Measurements from ENCODE around the gene KATNBL1. TPM values are rescaled to one million over a fixed set of nuclear protein-coding genes. Genes with fewer than 3 reads are reported as not detected.

Gene KATNBL1
- total RNA-seq, 1 donor from 2014 or later, result 35.5 TPM

DNA sequence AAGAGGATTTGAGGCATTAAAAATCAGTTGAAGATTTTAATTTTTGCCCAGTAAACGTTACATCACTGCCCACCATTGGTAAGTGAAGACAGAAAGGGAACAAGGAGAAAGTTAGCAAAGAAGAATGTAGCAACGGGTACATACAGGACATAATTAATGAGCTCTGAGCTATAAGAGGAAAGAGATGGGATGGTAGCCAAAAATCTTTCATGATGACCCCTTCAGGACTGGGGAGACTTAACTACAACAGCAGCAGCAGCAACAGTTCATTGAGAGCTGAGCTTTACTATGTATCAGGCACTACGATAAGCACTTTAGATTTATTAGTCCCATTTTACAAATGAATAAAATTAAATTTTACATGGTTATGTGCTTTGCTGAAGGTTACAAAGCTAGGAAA, 33.3 kb upstream of the KATNBL1 start:
- H3K4me3 ChIP-seq (ENCODE audit: low read depth, low read length), result no peak overlapping the region
- TF ChIP-seq, protein P1, sequence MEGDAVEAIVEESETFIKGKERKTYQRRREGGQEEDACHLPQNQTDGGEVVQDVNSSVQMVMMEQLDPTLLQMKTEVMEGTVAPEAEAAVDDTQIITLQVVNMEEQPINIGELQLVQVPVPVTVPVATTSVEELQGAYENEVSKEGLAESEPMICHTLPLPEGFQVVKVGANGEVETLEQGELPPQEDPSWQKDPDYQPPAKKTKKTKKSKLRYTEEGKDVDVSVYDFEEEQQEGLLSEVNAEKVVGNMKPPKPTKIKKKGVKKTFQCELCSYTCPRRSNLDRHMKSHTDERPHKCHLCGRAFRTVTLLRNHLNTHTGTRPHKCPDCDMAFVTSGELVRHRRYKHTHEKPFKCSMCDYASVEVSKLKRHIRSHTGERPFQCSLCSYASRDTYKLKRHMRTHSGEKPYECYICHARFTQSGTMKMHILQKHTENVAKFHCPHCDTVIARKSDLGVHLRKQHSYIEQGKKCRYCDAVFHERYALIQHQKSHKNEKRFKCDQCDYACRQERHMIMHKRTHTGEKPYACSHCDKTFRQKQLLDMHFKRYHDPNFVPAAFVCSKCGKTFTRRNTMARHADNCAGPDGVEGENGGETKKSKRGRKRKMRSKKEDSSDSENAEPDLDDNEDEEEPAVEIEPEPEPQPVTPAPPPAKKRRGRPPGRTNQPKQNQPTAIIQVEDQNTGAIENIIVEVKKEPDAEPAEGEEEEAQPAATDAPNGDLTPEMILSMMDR (conservative IDR thresholded peaks at IDR 0.05; ENCODE audit: low read depth, low read length), result no peak
- DNase-seq (ENCODE audit: low read depth), result no peak

DNA sequence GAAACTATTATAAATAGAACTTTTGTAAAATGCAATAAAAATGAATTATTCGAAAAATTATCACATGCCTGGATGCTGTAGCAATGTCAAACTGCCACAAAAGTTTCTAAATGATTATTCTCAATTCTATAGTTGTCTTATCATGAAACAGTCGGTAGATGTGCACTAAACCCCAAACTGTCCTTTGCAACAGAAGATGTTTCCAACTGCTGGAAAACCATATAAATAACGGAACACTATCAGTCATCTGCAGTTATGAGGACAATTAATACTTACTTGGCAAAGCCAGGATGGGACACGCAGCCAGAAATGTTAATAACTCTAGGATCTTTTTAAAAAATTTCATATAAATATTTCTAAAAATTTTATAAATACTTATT, 32.4 kb upstream of the KATNBL1 start:
- H3K4me3 ChIP-seq (ENCODE audit: low read depth, low read length), result no peak overlapping the region
- DNase-seq (ENCODE audit: low read depth), result no peak
- TF ChIP-seq, protein P1 (conservative IDR thresholded peaks at IDR 0.05; ENCODE audit: low read depth, low read length), result no peak

DNA sequence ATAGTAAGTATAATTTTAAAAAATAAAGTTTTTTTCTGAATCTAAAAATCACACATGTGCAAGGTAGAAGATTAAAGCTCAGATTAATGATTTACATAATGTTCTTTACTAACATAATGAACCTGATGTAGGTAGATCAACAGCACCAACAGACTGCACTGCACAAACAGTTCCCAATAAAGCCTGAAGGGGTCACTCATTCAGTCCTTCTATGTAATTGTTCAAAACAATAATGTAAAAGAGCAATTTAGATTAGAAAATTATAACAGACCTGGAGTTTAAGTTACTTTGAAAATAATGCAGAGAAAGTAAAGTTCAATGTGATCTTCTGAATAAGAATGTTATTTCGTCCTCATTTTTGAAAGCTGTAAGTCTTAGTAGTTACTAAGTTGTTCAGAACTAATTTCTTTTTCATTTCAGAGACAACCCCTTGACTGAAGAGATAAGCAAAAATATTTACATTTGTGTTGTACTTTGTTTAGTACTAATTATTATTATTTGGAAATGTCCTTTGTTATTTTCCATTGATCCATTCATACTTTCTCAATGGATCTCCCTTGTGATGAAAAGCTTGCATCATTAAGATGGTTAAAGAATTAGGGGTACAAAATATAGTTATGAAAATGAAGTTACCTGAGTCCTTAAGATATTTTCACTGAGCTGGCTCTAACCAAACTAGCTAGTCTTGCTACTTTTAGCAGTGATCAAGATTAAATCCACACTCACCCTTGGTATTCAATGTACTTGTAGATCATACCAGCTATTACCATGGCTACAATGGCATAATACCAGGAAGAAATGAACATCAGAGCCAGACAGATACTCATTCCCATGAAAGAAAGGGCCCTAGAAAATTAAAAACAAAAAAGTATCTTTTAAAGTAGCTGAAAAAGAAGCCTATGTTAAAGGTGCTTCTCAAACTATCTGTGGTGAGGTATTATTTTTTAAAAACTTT, 31.8 kb upstream of the KATNBL1 start:
- DNase-seq (ENCODE audit: low read depth), result no peak
- TF ChIP-seq, protein P1 (conservative IDR thresholded peaks at IDR 0.05; ENCODE audit: low read depth, low read length), result peak; percentile 81
- no peak overlapping the region for H3K4me3 ChIP-seq (ENCODE audit: low read depth, low read length)

DNA sequence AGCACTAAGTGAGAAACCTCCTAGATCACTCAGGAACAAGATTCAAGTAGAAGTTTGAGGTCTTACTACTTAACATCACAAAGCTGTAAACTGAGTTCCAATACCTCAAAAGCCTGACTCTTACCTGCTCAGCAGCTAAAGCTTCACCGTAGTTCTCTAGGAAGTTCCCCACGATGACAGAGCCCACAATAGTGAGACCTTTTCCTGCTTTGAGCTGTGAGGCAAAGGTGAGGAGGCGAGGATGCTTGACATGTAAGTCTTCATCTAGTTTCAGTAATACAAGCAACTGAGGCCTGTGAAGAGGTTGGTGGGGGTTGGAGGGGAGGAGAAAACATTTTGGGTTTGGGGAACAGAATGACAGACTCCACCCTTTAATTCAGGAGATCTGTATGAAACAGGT, 30.6 kb upstream of the KATNBL1 start:
- no peak for DNase-seq (ENCODE audit: low read depth)
- TF ChIP-seq, protein P1 (conservative IDR thresholded peaks at IDR 0.05; ENCODE audit: low read depth, low read length), result no peak
- no peak overlapping the region for H3K4me3 ChIP-seq (ENCODE audit: low read depth, low read length)

DNA sequence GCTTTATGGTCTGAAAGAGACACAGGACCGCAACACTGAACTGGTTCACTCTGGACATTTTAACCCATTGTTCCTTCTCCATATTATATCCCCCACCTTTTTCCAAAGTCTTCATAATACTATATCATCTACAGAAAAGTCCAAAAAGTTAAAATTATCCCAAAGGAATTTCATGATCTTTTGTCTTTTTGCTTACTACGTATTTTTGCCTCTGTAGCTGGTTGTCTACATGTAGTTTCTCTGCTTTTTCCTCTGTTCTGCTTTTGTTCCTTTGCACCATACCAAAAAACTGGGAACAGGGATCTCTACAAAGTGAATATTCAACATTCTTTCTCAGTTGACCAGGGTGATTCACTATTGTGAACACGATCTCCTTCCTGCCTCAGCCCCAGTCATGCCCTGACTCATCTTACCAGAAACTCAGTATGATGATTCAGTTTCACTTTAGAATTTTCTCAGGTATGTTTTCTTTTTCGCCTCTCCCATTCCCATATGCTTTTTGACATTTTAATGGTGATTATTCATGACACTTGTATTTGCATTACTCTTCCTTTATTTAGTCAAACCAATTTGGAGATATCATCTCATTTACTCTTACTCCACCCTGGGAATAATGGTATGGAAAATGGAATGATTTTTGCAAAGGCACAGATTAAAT, 29.4 kb upstream of the KATNBL1 start:
- peak; percentile 62 for DNase-seq (ENCODE audit: low read depth)
- peak overlapping the region; percentile 16 for H3K4me3 ChIP-seq (ENCODE audit: low read depth, low read length)
- TF ChIP-seq, protein P1 (conservative IDR thresholded peaks at IDR 0.05; ENCODE audit: low read depth, low read length), result no peak

DNA sequence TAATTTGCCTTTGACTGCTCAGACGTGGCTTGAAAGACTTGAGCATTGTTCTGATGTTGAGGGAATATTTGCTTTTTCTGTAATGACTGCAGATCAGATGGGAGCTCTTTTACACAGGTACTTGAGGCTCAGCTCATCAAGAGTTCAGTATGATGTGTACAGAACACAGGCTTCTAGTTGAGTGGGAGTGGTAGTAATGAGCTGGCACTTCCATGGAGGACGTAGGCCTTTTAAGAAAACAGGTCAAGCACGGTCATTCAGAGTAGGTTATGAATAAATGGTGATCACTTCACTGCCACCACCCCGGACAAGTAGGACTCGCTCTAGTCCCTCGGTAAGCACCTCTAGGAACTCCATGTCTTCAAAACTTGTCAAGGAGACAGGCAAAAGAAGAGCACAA, 23.7 kb upstream of the KATNBL1 start:
- TF ChIP-seq, protein P1 (conservative IDR thresholded peaks at IDR 0.05; ENCODE audit: low read depth, low read length), result no peak
- DNase-seq (ENCODE audit: low read depth), result no peak
- no peak overlapping the region for H3K4me3 ChIP-seq (ENCODE audit: low read depth, low read length)

All from epithelial cell of proximal tubule (primary cell).